Measurements from ENCODE around the gene RPTOR. TPM values are rescaled to one million over a fixed set of nuclear protein-coding genes. Genes with fewer than 3 reads are reported as not detected.

Gene RPTOR
- total RNA-seq, 1 experiment from 2014 or later, result 58.0 TPM

- in situ Hi-C loops (cut with HindIII; ENCODE audit: low pct_unique_long_range_greater_than_20kb, low sequenced_read_pairs) (no loop called here), intact Hi-C loops (cut with micrococcal nuclease; ENCODE audit: unreplicated experiment) (no loop called here)
- CTCF ChIA-PET, result interaction anchor here (0.6 kb wide), 1 partner anchor 267 kb away, joined by 7 read pairs; no protein-coding TSS in a partner anchor
- POLR2A ChIA-PET, result no interaction called here
- peaks cover 2% of the 10 kb centered on the region for H3K4me1 ChIP-seq (ENCODE audit: control insufficient read depth, insufficient read depth, low read length)
- H3K27me3 ChIP-seq (ENCODE audit: control insufficient read depth, insufficient read depth, low read length), result no peaks in the 10 kb centered on the region
- no peak overlapping the region for H3K27ac ChIP-seq (ENCODE audit: low read length)
- DNase-seq (ENCODE audit: low read depth, low spot score) (no peak), ATAC-seq (no peak)
- no peak overlapping the region for H3K4me3 ChIP-seq (ENCODE audit: low read depth in 2 of 2, low read length in 2 of 2)
- no peaks in the 10 kb centered on the region for H3K36me3 ChIP-seq (ENCODE audit: control insufficient read depth, insufficient read depth, low read length)
- TF ChIP-seq REST (IDR thresholded peaks at IDR 0.05; ENCODE audit: insufficient read depth in 1 of 2, low read depth in 2 of 2, low read length in 1 of 2) (no peak), TCF7L2 (IDR thresholded peaks at IDR 0.05; ENCODE audit: low read depth, low read length) (no peak), SIN3A (IDR thresholded peaks at IDR 0.05; ENCODE audit: borderline replicate concordance, insufficient read depth, low read depth, low read length) (no peak), CTCF (IDR thresholded peaks at IDR 0.05) (no peak), POLR2AphosphoS5 (IDR thresholded peaks at IDR 0.05; ENCODE audit: low read depth, low read length) (no peak)
- no peaks in the 10 kb centered on the region for H3K9me3 ChIP-seq (ENCODE audit: control insufficient read depth, insufficient read depth, low read depth, low read length)
- BruUV-seq (replicated peaks), result no TSS peak
Measured at GRCh38 chr17:80599546-80600305, 55.1 kb downstream of the RPTOR start.

GRCh38 chr17:80601146-80601545, 56.5 kb downstream of the RPTOR start:
- H3K9me3 ChIP-seq (ENCODE audit: control insufficient read depth, insufficient read depth, low read depth, low read length), result no peaks in the 10 kb centered on the region
- CTCF ChIA-PET, result no interaction called here
- POLR2A ChIA-PET, result no interaction called here
- TF ChIP-seq REST (IDR thresholded peaks at IDR 0.05; ENCODE audit: insufficient read depth in 1 of 2, low read depth in 2 of 2, low read length in 1 of 2) (no peak), POLR2AphosphoS5 (IDR thresholded peaks at IDR 0.05; ENCODE audit: low read depth, low read length) (no peak), TCF7L2 (IDR thresholded peaks at IDR 0.05; ENCODE audit: low read depth, low read length) (no peak), SIN3A (IDR thresholded peaks at IDR 0.05; ENCODE audit: borderline replicate concordance, insufficient read depth, low read depth, low read length) (no peak), CTCF (IDR thresholded peaks at IDR 0.05) (no peak)
- H3K27ac ChIP-seq (ENCODE audit: low read length), result no peak overlapping the region
- no peaks in the 10 kb centered on the region for H3K36me3 ChIP-seq (ENCODE audit: control insufficient read depth, insufficient read depth, low read length)
- no peaks in the 10 kb centered on the region for H3K27me3 ChIP-seq (ENCODE audit: control insufficient read depth, insufficient read depth, low read length)
- in situ Hi-C loops (cut with HindIII; ENCODE audit: low pct_unique_long_range_greater_than_20kb, low sequenced_read_pairs) (no loop called here), intact Hi-C loops (cut with micrococcal nuclease; ENCODE audit: unreplicated experiment) (no loop called here)
- DNase-seq (ENCODE audit: low read depth, low spot score), result no peak
- no peak for ATAC-seq
- no peaks in the 10 kb centered on the region for H3K4me1 ChIP-seq (ENCODE audit: control insufficient read depth, insufficient read depth, low read length)
- BruUV-seq (replicated peaks), result no TSS peak
- H3K4me3 ChIP-seq (ENCODE audit: low read depth in 2 of 2, low read length in 2 of 2), result no peak overlapping the region
